ENCODE data around the gene MGAT5.
"Not testable (repeated sequence)": the region's sequence is repeated elsewhere in the genome, so short reads cannot be mapped to it uniquely, and the experiment has no call there.

MGAT5 gene

GRCh38 chr2:134281815-134282419 is 28.0 kb downstream of the MGAT5 start:
- DNase-seq, result no peak

- peak; percentile 51 to 59 for DNase-seq
Measured at GRCh38 chr2:134282629-134283400, 28.9 kb downstream of the MGAT5 start.

GRCh38 chr2:134283661-134284060 is 29.8 kb downstream of the MGAT5 start:
- no peak for DNase-seq

- DNase-seq, result no peak
Measured at GRCh38 chr2:134284119-134284670, 30.3 kb downstream of the MGAT5 start.

GRCh38 chr2:134287323-134287722 is 33.5 kb downstream of the MGAT5 start:
- DNase-seq, result peak in 1 of 2 experiments; percentile 37

- no peak for DNase-seq
Measured at GRCh38 chr2:134288814-134289213, 34.9 kb downstream of the MGAT5 start.

- peak in 1 of 2 experiments; percentile 41 for DNase-seq
Measured at GRCh38 chr2:134289225-134289624, 35.4 kb downstream of the MGAT5 start.

- no peak for DNase-seq
Measured at GRCh38 chr2:134290358-134290757, 36.5 kb downstream of the MGAT5 start.

GRCh38 chr2:134292514-134292913 is 38.6 kb downstream of the MGAT5 start:
- no peak for DNase-seq

- no peak for DNase-seq
Measured at GRCh38 chr2:134293719-134294537, 40.1 kb downstream of the MGAT5 start.

- DNase-seq, result not testable (repeated sequence)
Measured at GRCh38 chr2:134294598-134294997, 40.7 kb downstream of the MGAT5 start.

GRCh38 chr2:134295441-134295840 is 41.6 kb downstream of the MGAT5 start:
- no peak for DNase-seq

GRCh38 chr2:134296301-134296700 is 42.4 kb downstream of the MGAT5 start:
- DNase-seq, result no peak

- no peak for DNase-seq
Measured at GRCh38 chr2:134299334-134299733, 45.5 kb downstream of the MGAT5 start.

- DNase-seq, result no peak
Measured at GRCh38 chr2:134300585-134300984, 46.7 kb downstream of the MGAT5 start.

- DNase-seq, result no peak
Measured at GRCh38 chr2:134301099-134301927, 47.4 kb downstream of the MGAT5 start.

GRCh38 chr2:134301928-134302260 is 48.0 kb downstream of the MGAT5 start:
- DNase-seq, result no peak

- no peak for DNase-seq
Measured at GRCh38 chr2:134304394-134305108, 50.7 kb downstream of the MGAT5 start.

GRCh38 chr2:134305109-134305491 is 51.2 kb downstream of the MGAT5 start:
- DNase-seq, result no peak

- no peak for DNase-seq
Measured at GRCh38 chr2:134306521-134306920, 52.6 kb downstream of the MGAT5 start.

- DNase-seq, result no peak
Measured at GRCh38 chr2:134307334-134307733, 53.5 kb downstream of the MGAT5 start.

Data from activated CD4-positive, alpha-beta T cell treated with anti-CD3 and anti-CD28 coated beads, Interleukin-2, amount 50 U/mL, for 48 hours (primary cell).